Placental epithelial cell (primary cell): ENCODE results near the gene TMEM271. TPM values are rescaled to one million over a fixed set of nuclear protein-coding genes. Genes with fewer than 3 reads are reported as not detected.

Experiments used
- total RNA-seq: library from RNA; depleted of rRNA; stranded (reverse); fragments of >200 nt; gene quantifications from 2 replicates; pipeline ENCODE4 v1.2.3, GENCODE V29; 2012

The TMEM271 gene
- not detected in 2 replicates for total RNA-seq

DNA sequence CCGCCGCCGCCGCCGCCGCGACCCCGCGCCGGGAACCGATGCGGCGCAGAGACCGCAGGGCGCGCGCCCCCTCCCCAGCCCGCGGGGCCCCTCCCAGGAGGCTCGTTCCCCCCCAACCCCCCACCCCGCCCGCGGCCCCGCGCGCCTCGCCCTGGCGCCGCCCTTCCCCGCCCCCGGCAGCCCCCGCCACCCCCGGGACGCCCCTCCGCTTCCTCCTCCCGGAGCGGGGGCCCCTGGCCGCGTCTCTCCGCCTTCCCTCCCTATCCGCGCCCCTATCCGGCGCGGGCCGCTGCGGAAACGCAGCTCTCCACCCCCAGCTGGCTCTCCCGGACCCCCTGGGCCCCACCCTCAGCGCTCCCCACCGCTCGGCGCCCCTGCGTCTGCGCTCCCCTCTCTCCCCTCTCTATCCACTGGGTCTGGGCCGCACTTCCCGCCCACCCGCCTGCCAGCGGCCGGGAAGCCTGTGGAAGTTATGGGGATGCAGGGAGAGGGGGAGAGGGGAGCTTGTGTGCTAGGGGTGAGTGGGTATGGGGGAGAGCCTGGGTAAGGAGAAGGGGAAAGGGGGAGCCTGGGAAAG, at the start of gene TMEM271:
TSS of gene TMEM271 (minus strand) at position 51 of the 577 bp plus-strand sequence. CDS start 233 bp downstream, outside the sequence.

GRCh38 chr4:624705-625590, 48.9 kb upstream of the TMEM271 start, which contains the start of gene PDE6B:
PDE6B (plus strand) TSS chr4:625573; CDS start chr4:625627, 54 bp downstream.

Other genes with a start within 250 kb of the TMEM271 start
- 11.5 and 15.7 TPM in 2 replicates for gene ZNF141, start 238.5 kb downstream of the TMEM271 start, total RNA-seq
- 16.5 and 19.2 TPM in 2 replicates for gene ZNF721, start 77.1 kb downstream of the TMEM271 start, total RNA-seq
- gene PIGG, start 77.1 kb downstream of the TMEM271 start, total RNA-seq = 43.3 and 61.2 TPM in 2 replicates
- gene PDE6B, start 49.3 kb upstream of the TMEM271 start, total RNA-seq = 4.3 and 5.0 TPM in 2 replicates
- 60.2 and 91.5 TPM in 2 replicates for gene ATP5ME, start 98.0 kb upstream of the TMEM271 start, total RNA-seq
- 6.8 and 19.2 TPM in 2 replicates for gene MYL5, start 98.2 kb upstream of the TMEM271 start, total RNA-seq
- gene SLC49A3, start 112.9 kb upstream of the TMEM271 start, total RNA-seq = 1.1 and 3.9 TPM in 2 replicates
- 39.8 and 63.2 TPM in 2 replicates for gene PCGF3, start 129.5 kb upstream of the TMEM271 start, total RNA-seq
- not detected in 2 replicates for gene CPLX1, start 249.8 kb upstream of the TMEM271 start, total RNA-seq